H1 (cell line): ENCODE results near the gene PRDM4. TPM values are rescaled to one million over a fixed set of nuclear protein-coding genes. Genes with fewer than 3 reads are reported as not detected.

Experiments
- CTCF ChIA-PET: fragments of 300-600 bp; sonication (Branson Sonifier 250); formaldehyde crosslinking; loops from one replicate; lab custom pipeline; 2021; ENCODE audit not compliant: partially characterized antibody; lab: Charles Lee
- POLR2A ChIA-PET: fragments of 300-600 bp; sonication (Branson Sonifier 250); formaldehyde crosslinking; loops from one replicate; lab custom pipeline; 2021; ENCODE audit warnings: inconsistent platforms; ENCODE audit not compliant: partially characterized antibody; lab: Charles Lee
- DNase-seq, 2 experiments: peaks; one replicate each; pipeline versions ENCODE4 v3.0.0 to v3.0.0-alpha.2; 2010 to 2022; ENCODE audit warnings: low spot score in 2 of 2, low read depth in 1 of 2, mixed read lengths in 1 of 2
- FAIRE-seq: peaks from 2 replicates; lab custom pipeline; 2011; peaks lifted over from hg19 to GRCh38; lab: Jason Lieb, UNC
- H2AFZ ChIP-seq: 2 replicates; pipeline ENCODE4 v1.8.1; 2012; ENCODE audit warnings: low read length, inconsistent platforms
- H2AK5ac ChIP-seq: 2 replicates; pipeline ENCODE4 v1.6.1; 2013; ENCODE audit warnings: low read depth, low read length
- H2BK120ac ChIP-seq: replicated peaks from 2 replicates; pipeline ENCODE3; 2013; ENCODE audit warnings: low read depth, low read length, inconsistent platforms
- H2BK12ac ChIP-seq: 2 replicates; pipeline ENCODE4 v1.6.1; 2013; ENCODE audit warnings: low read depth, low read length
- H2BK15ac ChIP-seq: 2 replicates; pipeline ENCODE4 v1.6.1; 2013; ENCODE audit warnings: low read length
- H2BK20ac ChIP-seq: 2 replicates; pipeline ENCODE4 v1.6.1; 2013; ENCODE audit warnings: low read length
- H2BK5ac ChIP-seq: 2 replicates; pipeline ENCODE4 v1.6.1; 2013; ENCODE audit warnings: low read depth, low read length
- H3K14ac ChIP-seq: 2 replicates; pipeline ENCODE4 v1.6.1; 2013; ENCODE audit warnings: inconsistent platforms; ENCODE audit not compliant: insufficient read length
- H3K18ac ChIP-seq: 2 replicates; pipeline ENCODE4 v1.6.1; 2013; ENCODE audit warnings: low read length; ENCODE audit errors: extremely low read depth
- H3K23ac ChIP-seq: 2 replicates; pipeline ENCODE4 v1.6.1; 2013; ENCODE audit warnings: inconsistent platforms; ENCODE audit not compliant: insufficient read length
- H3K23me2 ChIP-seq: 2 replicates; pipeline ENCODE4 v1.6.1; 2013; ENCODE audit warnings: low read depth, low read length
- H3K27ac ChIP-seq: 2 replicates; pipeline ENCODE4 v1.6.1; 2011; ENCODE audit warnings: low read depth, low read length, inconsistent platforms
- H3K27me3 ChIP-seq, 4 experiments: replicated peaks in 1 of 4; 1 replicate in 1 of 4; 2 replicates in 3 of 4; pipeline versions ENCODE4 v1.6.1 to v1.8.1; 2011 to 2013; ENCODE audit warnings: low read length in 3 of 4, mild to moderate bottlenecking in 3 of 4, inconsistent platforms in 2 of 4, mixed read lengths in 2 of 4, moderate library complexity in 1 of 4; ENCODE audit not compliant: control insufficient read depth in 3 of 4, insufficient read depth in 3 of 4; ENCODE audit errors: extremely low read depth in 1 of 4
- H3K36me3 ChIP-seq, 4 experiments: 2 replicates each; pipeline versions ENCODE4 v1.6.1 to v1.8.1; 2011 to 2013; ENCODE audit warnings: mild to moderate bottlenecking in 4 of 4, low read length in 3 of 4, moderate library complexity in 2 of 4, control low read depth in 1 of 4, inconsistent platforms in 1 of 4; ENCODE audit not compliant: insufficient read depth in 4 of 4, control insufficient read depth in 2 of 4
- H3K4ac ChIP-seq: replicated peaks from 2 replicates; pipeline ENCODE3; 2013; ENCODE audit warnings: low read length, low read depth, mixed read lengths, inconsistent platforms; ENCODE audit not compliant: insufficient read length
- H3K4me1 ChIP-seq, 4 experiments: replicated peaks in 1 of 4; 1 replicate in 1 of 4; 2 replicates in 3 of 4; pipeline versions ENCODE4 v1.6.1 to v1.8.1; 2011 to 2013; ENCODE audit warnings: low read length in 3 of 4, inconsistent platforms in 2 of 4, mixed read lengths in 1 of 4; ENCODE audit not compliant: insufficient read depth in 4 of 4, control insufficient read depth in 3 of 4
- H3K4me2 ChIP-seq, 2 experiments: 2 replicates each; pipeline versions ENCODE4 v1.6.1 to v1.8.1; 2011 to 2013; ENCODE audit warnings: low read depth in 2 of 2, low read length in 2 of 2, control low read depth in 1 of 2, inconsistent platforms in 1 of 2, mild to moderate bottlenecking in 1 of 2; ENCODE audit not compliant: insufficient read depth in 1 of 2
- H3K4me3 ChIP-seq, 4 experiments: fragments of 200-600, 300-600 bp in 1 of 4; sonication (generic), shearing (Covaris generic), sonication (Bioruptor Twin) in 1 of 4; 2 replicates each; pipeline versions ENCODE4 v1.5.1 to v1.8.1; 2011 to 2016; ENCODE audit warnings: low read length in 4 of 4, low read depth in 3 of 4, control low read depth in 2 of 4, inconsistent platforms in 2 of 4, mild to moderate bottlenecking in 2 of 4, mixed read lengths in 1 of 4, moderate library complexity in 1 of 4; ENCODE audit not compliant: insufficient read depth in 2 of 4; ENCODE audit errors: extremely low read depth in 1 of 4
- H3K56ac ChIP-seq: replicated peaks from 2 replicates; pipeline ENCODE3; 2013; ENCODE audit warnings: low read depth, mild to moderate bottlenecking, mixed read lengths, low read length, inconsistent platforms; ENCODE audit not compliant: insufficient read length
- H3K79me1 ChIP-seq: 2 replicates; pipeline ENCODE4 v1.6.1; 2013; ENCODE audit warnings: low read depth, low read length, control low read depth
- H3K79me2 ChIP-seq, 2 experiments: 2 replicates each; pipeline versions ENCODE4 v1.6.1 to v1.8.1; 2012 to 2013; ENCODE audit warnings: low read length in 2 of 2, mild to moderate bottlenecking in 2 of 2, inconsistent platforms in 1 of 2; ENCODE audit not compliant: insufficient read depth in 2 of 2, control insufficient read depth in 1 of 2
- H3K9ac ChIP-seq, 4 experiments: replicated peaks in 1 of 4; 1 replicate in 1 of 4; 2 replicates in 3 of 4; pipeline versions ENCODE4 v1.6.1 to v1.8.1; 2011 to 2013; ENCODE audit warnings: low read depth in 3 of 4, low read length in 3 of 4, control low read depth in 2 of 4, mild to moderate bottlenecking in 2 of 4, moderate library complexity in 2 of 4, inconsistent platforms in 1 of 4; ENCODE audit errors: extremely low read depth in 1 of 4
- H3K9me3 ChIP-seq, 2 experiments: 2 replicates each; pipeline versions ENCODE4 v1.6.1 to v1.8.1; 2012 to 2013; ENCODE audit warnings: mild to moderate bottlenecking in 2 of 2, moderate library complexity in 2 of 2, control low read depth in 1 of 2, inconsistent platforms in 1 of 2, low read depth in 1 of 2, low read length in 1 of 2, mixed read lengths in 1 of 2; ENCODE audit not compliant: insufficient read depth in 2 of 2
- H4K20me1 ChIP-seq, 2 experiments: replicated peaks in 1 of 2; 2 replicates each; pipeline versions ENCODE3 to v1.8.1; 2011 to 2013; ENCODE audit warnings: inconsistent platforms in 2 of 2, low read length in 2 of 2, mild to moderate bottlenecking in 1 of 2; ENCODE audit not compliant: insufficient read depth in 2 of 2, control insufficient read depth in 1 of 2
- H4K5ac ChIP-seq: 2 replicates; pipeline ENCODE4 v1.6.1; 2013; ENCODE audit warnings: low read length, low read depth, mixed read lengths, inconsistent platforms; ENCODE audit not compliant: insufficient read length
- H4K8ac ChIP-seq: 2 replicates; pipeline ENCODE4 v1.8.0; 2013; ENCODE audit warnings: mild to moderate bottlenecking, moderate library complexity, low read length, inconsistent platforms; ENCODE audit not compliant: insufficient read depth; ENCODE audit errors: extremely low read depth
- H4K91ac ChIP-seq: replicated peaks from 2 replicates; pipeline ENCODE3; 2013; ENCODE audit warnings: low read length, mixed read lengths, inconsistent platforms; ENCODE audit not compliant: insufficient read length
- ATF2 ChIP-seq: IDR thresholded peaks from 2 replicates; pipeline ENCODE4 v1.6.1; 2012; ENCODE audit warnings: low read length, inconsistent platforms
- CBX8 ChIP-seq: fragments of 300-800, 300-1000 bp; sonication (generic); IDR thresholded peaks from 2 replicates; pipeline ENCODE4 v1.7.1; 2016; ENCODE audit warnings: low read depth, low read length, borderline replicate concordance
- KDM4A ChIP-seq: IDR thresholded peaks from one replicate; pipeline ENCODE4 v1.7.1; 2012; ENCODE audit warnings: low read depth, mild to moderate bottlenecking, moderate library complexity, low read length, inconsistent platforms; ENCODE audit not compliant: severe bottlenecking
- POLR2AphosphoS5 ChIP-seq: IDR thresholded peaks from 2 replicates; pipeline ENCODE4 v1.6.1; 2011; ENCODE audit warnings: low read depth, low read length
- RFX5 ChIP-seq: IDR thresholded peaks from 2 replicates; pipeline ENCODE4 v1.6.1; 2011; ENCODE audit warnings: low read depth, low read length, improper control_type of control experiment, borderline replicate concordance
- RNF2 ChIP-seq: fragments of 200-900, 300-1000 bp; sonication (generic); IDR thresholded peaks from 2 replicates; pipeline ENCODE4 v1.7.1; 2016; ENCODE audit warnings: borderline replicate concordance, low read depth, mild to moderate bottlenecking, antibody characterized with exemption, low read length; ENCODE audit not compliant: poor library complexity, severe bottlenecking; ENCODE audit errors: missing control alignments
- SIX5 ChIP-seq: IDR thresholded peaks from 2 replicates; pipeline ENCODE4 v1.6.1; 2011; ENCODE audit warnings: mild to moderate bottlenecking, low read depth, low read length
- TBP ChIP-seq: IDR thresholded peaks from 2 replicates; pipeline ENCODE4 v1.6.1; 2011; ENCODE audit warnings: low read depth, low read length, improper control_type of control experiment
- TCF12 ChIP-seq: IDR thresholded peaks from 2 replicates; pipeline ENCODE4 v1.6.1; 2011; ENCODE audit warnings: low read depth, mild to moderate bottlenecking, low read length
- WGBS, 2 experiments: shearing (Covaris generic) in 1 of 2; methylation state at CpG; one replicate each; pipeline versions ENCODE4 v1.1.6 to v1.1.7; 2013 to 2015; ENCODE audit warnings: low lambda C conversion rate in 2 of 2, mixed read lengths in 2 of 2, inconsistent platforms in 1 of 2, low coverage in 1 of 2, missing lambda C conversion rate in 1 of 2; ENCODE audit not compliant: insufficient replicate concordance in 2 of 2, insufficient coverage in 1 of 2, insufficient read length in 1 of 2; ENCODE audit errors: extremely low coverage in 1 of 2, missing lambda C conversion rate in 1 of 2; 5-methylcytosine and 5-hydroxymethylcytosine counted together
- polyA plus RNA-seq, 7 experiments: library from polyadenylated mRNA; depleted of rRNA in 3 of 7; stranded (reverse) in 5 of 7; unstranded in 2 of 7; fragments of >200 nt in 5 of 7; fragments of 200-250 nt in 2 of 7; gene quantifications; 1 replicate in 5 of 7; 2 replicates in 1 of 7; 4 replicates in 1 of 7; pipeline versions ENCODE4 v1.2.1 to v1.2.3, GENCODE V29; 2011 to 2013; ENCODE audit warnings: missing spikeins in 2 of 7, mixed read lengths in 2 of 7
- total RNA-seq: library from RNA; stranded (reverse); fragmentation: NEBNext Ultra II Directional; extraction: Animal tissue kit (Norgen Biotek cat#: 25700); gene quantifications from 2 replicates; pipeline ENCODE4 v1.2.1, GENCODE V29; 2021
- TF ChIP-seq, protein P1 (sequence below): IDR thresholded peaks from 2 replicates; pipeline ENCODE4 v1.6.1; 2012; ENCODE audit warnings: inconsistent platforms

Gene PRDM4
- total and polyA plus RNA-seq, 2 of the 8 experiments (the other 6 are each of a cell fraction or from before 2014, with no cell fraction given), result 10.1 to 17.5 TPM

- Histone ChIP-seq H3K4me3 (no peak overlapping the region), H2BK12ac (no peak overlapping the region), H3K14ac (no peak overlapping the region), H3K23me2 (peaks cover 2% of the 10 kb centered on the region; the same call in 1 of the 2 replicates), H2BK15ac (no peak overlapping the region), H3K56ac (no peak overlapping the region), H3K27ac (no peak overlapping the region), H2BK20ac (no peak overlapping the region), H4K20me1 (no peaks in the 10 kb centered on the region), H3K36me3 (no peaks in the 10 kb centered on the region), H2AK5ac (no peak overlapping the region), H2BK120ac (no peak overlapping the region), H3K79me1 (no peaks in the 10 kb centered on the region), H2BK5ac (no peak overlapping the region), H3K4me2 (no peak overlapping the region), H3K4me1 (no peaks in the 10 kb centered on the region), H4K5ac (no peak overlapping the region), H3K18ac (no peak overlapping the region), H3K27me3 (no peaks in the 10 kb centered on the region), H4K91ac (no peak overlapping the region), H3K23ac (no peak overlapping the region), H2AFZ (no peak overlapping the region), H4K8ac (no peak overlapping the region), H3K79me2 (no peaks in the 10 kb centered on the region), H3K9me3 (peaks cover 0 to 10% of the 10 kb centered on the region in 2 experiments; a peak in 2 of 4 replicates), H3K9ac (no peak overlapping the region), H3K4ac (no peak overlapping the region)
- DNase-seq, result no peak
- ChIA-PET POLR2A (no interaction called here), CTCF (interaction anchor here (0.6 kb wide), 1 partner anchor 15 kb away, joined by 3 read pairs; no protein-coding TSS in a partner anchor)
- WGBS, 2 experiments, result 92% methylated on average over 1 of the region's 1 CpG; no CpG with 5 or more reads in 1 of the 2 experiments
- no peak for FAIRE-seq
- TF ChIP-seq RFX5, result no peak
- no peak for TF ChIP-seq TCF12
- TF ChIP-seq KDM4A, result no peak
- no peak for TF ChIP-seq RNF2
- no peak for TF ChIP-seq TBP
- TF ChIP-seq, protein P1, sequence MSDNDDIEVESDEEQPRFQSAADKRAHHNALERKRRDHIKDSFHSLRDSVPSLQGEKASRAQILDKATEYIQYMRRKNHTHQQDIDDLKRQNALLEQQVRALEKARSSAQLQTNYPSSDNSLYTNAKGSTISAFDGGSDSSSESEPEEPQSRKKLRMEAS, result no peak
- no peak for TF ChIP-seq ATF2
- TF ChIP-seq POLR2AphosphoS5, result no peak
- TF ChIP-seq CBX8, result no peak
- TF ChIP-seq SIX5, result no peak
Measured at GRCh38 chr12:107791465-107792089, 30.6 kb upstream of the PRDM4 start.
